Left ventricle myocardium inferior (tissue), 1 donor: ENCODE results near the gene ADIPOR1. TPM values are rescaled to one million over a fixed set of nuclear protein-coding genes. Genes with fewer than 3 reads are reported as not detected.

Experiments
- DNase-seq: peaks from one replicate; pipeline ENCODE4 v3.0.0-alpha.2; 2020
- H3K27ac ChIP-seq: fragments of 200-600 bp; replicated peaks from 2 replicates; pipeline ENCODE4 v1.8.0; 2021
- H3K27me3 ChIP-seq: fragments of 200-600 bp; 2 replicates; pipeline ENCODE4 v1.8.0; 2021; ENCODE audit warnings: low read depth
- H3K36me3 ChIP-seq: fragments of 200-600 bp; 2 replicates; pipeline ENCODE4 v1.8.0; 2021
- H3K4me1 ChIP-seq: fragments of 200-600 bp; 2 replicates; pipeline ENCODE4 v1.8.0; 2021
- H3K4me3 ChIP-seq: fragments of 200-600 bp; 2 replicates; pipeline ENCODE4 v1.8.0; 2021; ENCODE audit warnings: mild to moderate bottlenecking, moderate library complexity
- H3K9me3 ChIP-seq: fragments of 200-600 bp; replicated peaks from 2 replicates; pipeline ENCODE4 v1.8.0; 2021
- CTCF ChIP-seq: fragments of 200-600 bp; IDR thresholded peaks from 2 replicates; pipeline ENCODE4 v1.8.0; 2021; ENCODE audit warnings: antibody characterized with exemption, mild to moderate bottlenecking, borderline replicate concordance
- intact Hi-C: fragments of 100-400 bp; cut with micrococcal nuclease; formaldehyde crosslinking; loops from one replicate; pipeline ENCODE4 v1.11.0; 2022
- total RNA-seq: library from RNA; stranded (reverse); fragmentation: NEBNext Ultra II Directional; extraction: Animal tissue kit (Norgen Biotek cat#: 25700); gene quantifications from one replicate; pipeline ENCODE4 v1.2.1, GENCODE V29; 2021
- donor health status: DM: no; HTN: yes; CAD: no; lungs with severe emphysema.

The ADIPOR1 gene
- total RNA-seq, 1 donor from 2014 or later: 87.0 TPM

- peaks cover 34% of the 10 kb centered on the region for H3K36me3 ChIP-seq
These were observed 8.1 kb upstream of the ADIPOR1 start for GRCh38 chr1:202966006-202966898.

GRCh38 chr1:202965422-202965821, 7.3 kb upstream of the ADIPOR1 start:
- Histone ChIP-seq H3K27ac (peak overlapping the region; percentile 97), H3K4me1 (peaks cover 71% of the 10 kb centered on the region), H3K9me3 (no peaks in the 10 kb centered on the region), H3K4me3 (peak overlapping the region; percentile 99), H3K36me3 (peaks cover 35% of the 10 kb centered on the region), H3K27me3 (no peaks in the 10 kb centered on the region)
- no peak for DNase-seq
- intact Hi-C loops: no loop called here
- no peak for TF ChIP-seq CTCF

More at GRCh38 chr1:202966006-202966898, 8.1 kb upstream of the ADIPOR1 start:
- intact Hi-C loops: no loop called here
- Histone ChIP-seq H3K4me1 (peaks cover 67% of the 10 kb centered on the region), H3K27ac (peak overlapping the region; percentile 97), H3K4me3 (peak overlapping the region; percentile 99), H3K9me3 (no peaks in the 10 kb centered on the region), H3K27me3 (no peaks in the 10 kb centered on the region)
- DNase-seq: no peak
- no peak for TF ChIP-seq CTCF

- DNase-seq: peak; percentile 36
- H3K36me3 ChIP-seq: peaks cover 35% of the 10 kb centered on the region
- H3K27me3 ChIP-seq: no peaks in the 10 kb centered on the region
- no peak for TF ChIP-seq CTCF
- H3K4me3 ChIP-seq: peak overlapping the region; percentile 99
- H3K4me1 ChIP-seq: peaks cover 71% of the 10 kb centered on the region
- H3K27ac ChIP-seq: peak overlapping the region; percentile 97
- intact Hi-C loops: no loop called here
- H3K9me3 ChIP-seq: no peaks in the 10 kb centered on the region
These were observed 6.8 kb upstream of the ADIPOR1 start for GRCh38 chr1:202964791-202965410.

GRCh38 chr1:202961220-202961880, 3.2 kb upstream of the ADIPOR1 start:
- intact Hi-C loops: no loop called here
- peak overlapping the region; percentile 18 for H3K27ac ChIP-seq
- no peaks in the 10 kb centered on the region for H3K27me3 ChIP-seq

More at GRCh38 chr1:202961220-202961880, 3.2 kb upstream of the ADIPOR1 start:
- Histone ChIP-seq H3K4me1 (peaks cover 78% of the 10 kb centered on the region), H3K9me3 (no peaks in the 10 kb centered on the region), H3K4me3 (no peak overlapping the region), H3K36me3 (peaks cover 35% of the 10 kb centered on the region)
- TF ChIP-seq CTCF: no peak
- DNase-seq: no peak
